ENCODE data around the gene RAB18. TPM values are rescaled to one million over a fixed set of nuclear protein-coding genes. Genes with fewer than 3 reads are reported as not detected.
A peak's percentile ranks its signal among the peaks of the same experiment; 100 is the strongest.

The RAB18 gene
- total RNA-seq, 2 experiments from 2014 or later: 8.1 to 36.2 TPM

DNA sequence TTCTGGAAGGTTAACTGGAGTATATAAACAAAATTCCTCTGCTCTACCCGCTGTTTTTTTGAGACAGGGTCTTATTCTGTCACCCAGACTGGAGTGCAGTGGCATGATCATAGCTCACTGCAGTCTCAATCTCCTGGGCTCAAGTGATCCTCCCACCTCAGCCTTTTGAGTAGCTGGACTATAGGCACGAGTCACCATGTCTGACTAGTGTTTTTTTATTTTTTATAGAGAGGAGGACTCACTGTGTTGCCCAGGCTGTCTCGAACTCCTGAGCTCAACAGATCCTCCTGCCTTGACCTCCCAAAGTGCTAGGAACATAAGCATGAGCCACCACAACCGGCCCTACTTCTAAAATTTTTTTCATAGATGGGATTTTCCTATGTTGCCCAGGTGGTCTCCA is 2.2 kb downstream of the RAB18 start:
- no TSS peak for BruUV-seq (replicated peaks)
- DNase-seq (ENCODE audit: low spot score): no peak
- no peak overlapping the region for H3K4me3 ChIP-seq (ENCODE audit: low read depth, low read length, poor library complexity, severe bottlenecking)

DNA sequence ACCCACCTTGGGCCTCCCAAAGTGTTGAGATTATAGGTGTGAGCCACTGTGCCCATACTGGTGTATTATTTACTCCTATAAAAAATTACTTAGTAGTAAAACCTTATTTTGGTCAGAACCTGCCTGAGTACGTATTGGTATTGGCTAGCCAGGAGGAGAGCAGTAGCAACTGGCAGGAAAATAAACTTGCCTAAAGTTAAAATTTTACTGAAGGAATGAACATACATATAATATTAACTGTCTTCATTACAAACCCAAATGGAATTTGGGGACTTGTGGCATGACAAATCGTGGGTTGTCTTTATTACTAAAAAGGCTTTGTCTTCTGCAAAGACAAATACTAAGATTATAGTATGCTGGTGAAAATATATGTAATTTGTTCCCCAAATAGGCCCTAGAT is 8.4 kb downstream of the RAB18 start:
- Histone ChIP-seq H3K79me2 (ENCODE audit: insufficient read depth, low read depth, low read length) (peaks cover 45% of the 10 kb centered on the region), H3K4me3 (ENCODE audit: low read depth, low read length, poor library complexity, severe bottlenecking) (no peak overlapping the region), H3K36me3 (ENCODE audit: insufficient read depth, low read length) (peaks cover 81% of the 10 kb centered on the region), H3K4me1 (ENCODE audit: insufficient read depth, low read length, poor library complexity, severe bottlenecking) (no peaks in the 10 kb centered on the region), H4K20me1 (ENCODE audit: insufficient read depth, low read length) (no peaks in the 10 kb centered on the region), H3K27ac (ENCODE audit: low read depth, low read length, poor library complexity, severe bottlenecking) (no peak overlapping the region), H3K9me2 (ENCODE audit: insufficient read depth, low read length) (no peaks in the 10 kb centered on the region), H3K9me3 (ENCODE audit: low read length) (no peaks in the 10 kb centered on the region), H3K4me2 (ENCODE audit: low read length) (no peak overlapping the region), H2AFZ (ENCODE audit: low read length) (no peak overlapping the region)
- CTCF ChIA-PET (ENCODE audit: unreplicated experiment): no interaction called here
- no peak for TF ChIP-seq EZH2phosphoT487 (IDR thresholded peaks at IDR 0.05; ENCODE audit: borderline replicate concordance, low read depth, low read length)
- TF ChIP-seq, protein P1, sequence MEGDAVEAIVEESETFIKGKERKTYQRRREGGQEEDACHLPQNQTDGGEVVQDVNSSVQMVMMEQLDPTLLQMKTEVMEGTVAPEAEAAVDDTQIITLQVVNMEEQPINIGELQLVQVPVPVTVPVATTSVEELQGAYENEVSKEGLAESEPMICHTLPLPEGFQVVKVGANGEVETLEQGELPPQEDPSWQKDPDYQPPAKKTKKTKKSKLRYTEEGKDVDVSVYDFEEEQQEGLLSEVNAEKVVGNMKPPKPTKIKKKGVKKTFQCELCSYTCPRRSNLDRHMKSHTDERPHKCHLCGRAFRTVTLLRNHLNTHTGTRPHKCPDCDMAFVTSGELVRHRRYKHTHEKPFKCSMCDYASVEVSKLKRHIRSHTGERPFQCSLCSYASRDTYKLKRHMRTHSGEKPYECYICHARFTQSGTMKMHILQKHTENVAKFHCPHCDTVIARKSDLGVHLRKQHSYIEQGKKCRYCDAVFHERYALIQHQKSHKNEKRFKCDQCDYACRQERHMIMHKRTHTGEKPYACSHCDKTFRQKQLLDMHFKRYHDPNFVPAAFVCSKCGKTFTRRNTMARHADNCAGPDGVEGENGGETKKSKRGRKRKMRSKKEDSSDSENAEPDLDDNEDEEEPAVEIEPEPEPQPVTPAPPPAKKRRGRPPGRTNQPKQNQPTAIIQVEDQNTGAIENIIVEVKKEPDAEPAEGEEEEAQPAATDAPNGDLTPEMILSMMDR (conservative IDR thresholded peaks at IDR 0.05; ENCODE audit: low read length): no peak
- intact Hi-C loops (cut with micrococcal nuclease; ENCODE audit: unreplicated experiment): no loop called here
- POLR2A ChIA-PET: interaction anchor here (0.6 kb wide), 1 partner anchor 647 kb away, joined by 3 read pairs; no protein-coding TSS in a partner anchor
- no peak for DNase-seq (ENCODE audit: low spot score)
- no TSS peak for BruUV-seq (replicated peaks)

More for the DNA sequence above, 2.2 kb downstream of the RAB18 start:
- no peaks in the 10 kb centered on the region for H3K9me2 ChIP-seq (ENCODE audit: insufficient read depth, low read length)
- peaks cover 22% of the 10 kb centered on the region; the same call in 1 of the 2 replicates for H4K20me1 ChIP-seq (ENCODE audit: insufficient read depth, low read length)
- TF ChIP-seq, protein P1 (conservative IDR thresholded peaks at IDR 0.05; ENCODE audit: low read length): no peak
- TF ChIP-seq EZH2phosphoT487 (IDR thresholded peaks at IDR 0.05; ENCODE audit: borderline replicate concordance, low read depth, low read length): no peak
- H2AFZ ChIP-seq (ENCODE audit: low read length): no peak overlapping the region
- H3K27ac ChIP-seq (ENCODE audit: low read depth, low read length, poor library complexity, severe bottlenecking): no peak overlapping the region
- H3K4me1 ChIP-seq (ENCODE audit: insufficient read depth, low read length, poor library complexity, severe bottlenecking): peaks cover 14% of the 10 kb centered on the region
- CTCF ChIA-PET (ENCODE audit: unreplicated experiment): no interaction called here
- H3K36me3 ChIP-seq (ENCODE audit: insufficient read depth, low read length): peaks cover 39% of the 10 kb centered on the region
- H3K4me2 ChIP-seq (ENCODE audit: low read length): peak overlapping the region; percentile 52
- POLR2A ChIA-PET: interaction anchor here (0.6 kb wide), 1 partner anchor 970 kb away, joined by 5 read pairs; no protein-coding TSS in a partner anchor
- H3K79me2 ChIP-seq (ENCODE audit: insufficient read depth, low read depth, low read length): peaks cover 66% of the 10 kb centered on the region
- intact Hi-C loops (cut with micrococcal nuclease; ENCODE audit: unreplicated experiment): no loop called here
- no peaks in the 10 kb centered on the region for H3K9me3 ChIP-seq (ENCODE audit: low read length)

DNA sequence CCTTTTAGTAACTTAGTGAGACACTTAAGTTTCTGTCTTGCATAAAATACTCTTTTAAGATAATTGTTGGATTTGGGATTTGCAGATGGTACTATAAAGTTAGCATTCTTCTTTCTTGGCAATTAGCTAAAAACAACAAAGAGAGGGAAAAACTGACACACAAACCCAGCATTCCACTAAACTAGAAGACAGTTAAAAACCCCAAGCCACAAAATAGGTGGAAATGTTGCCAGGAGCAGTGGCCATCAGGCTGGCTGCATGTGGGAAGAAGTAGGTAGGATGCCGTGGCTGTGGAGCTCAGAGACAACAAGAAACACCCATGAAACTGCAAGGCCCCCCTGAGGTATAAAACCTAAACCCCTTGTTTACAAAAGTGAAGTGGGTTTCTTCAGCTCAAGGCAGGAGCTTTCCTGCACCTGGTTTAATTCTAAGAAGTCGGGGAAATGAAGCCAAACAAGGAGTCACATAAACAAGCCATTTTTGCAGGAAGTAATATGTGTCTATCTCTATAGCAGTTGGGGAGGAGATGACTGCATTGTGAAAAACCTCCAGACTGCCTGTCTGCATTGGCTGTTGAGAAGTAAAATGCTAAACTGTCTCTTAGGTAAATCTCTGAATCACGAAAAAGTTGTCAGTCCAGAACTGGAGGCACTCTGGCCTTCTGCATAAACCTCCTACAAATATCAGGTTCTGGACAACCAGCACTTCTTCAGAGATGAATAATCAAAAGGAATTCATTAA is 9.5 kb downstream of the RAB18 start:
- no peaks in the 10 kb centered on the region for H3K4me1 ChIP-seq (ENCODE audit: insufficient read depth, low read length, poor library complexity, severe bottlenecking)
- TF ChIP-seq EZH2phosphoT487 (IDR thresholded peaks at IDR 0.05; ENCODE audit: borderline replicate concordance, low read depth, low read length): no peak
- TF ChIP-seq, protein P1 (conservative IDR thresholded peaks at IDR 0.05; ENCODE audit: low read length): no peak
- CTCF ChIA-PET (ENCODE audit: unreplicated experiment): no interaction called here
- H3K9me3 ChIP-seq (ENCODE audit: low read length): no peaks in the 10 kb centered on the region
- H3K79me2 ChIP-seq (ENCODE audit: insufficient read depth, low read depth, low read length): peaks cover 45% of the 10 kb centered on the region
- no peak overlapping the region for H2AFZ ChIP-seq (ENCODE audit: low read length)
- H3K9me2 ChIP-seq (ENCODE audit: insufficient read depth, low read length): no peaks in the 10 kb centered on the region
- POLR2A ChIA-PET: interaction anchor here (0.6 to 1.3 kb wide), 6 partner anchors 10 to 189 kb away, joined by 3 to 5 read pairs (median 4); partner anchors contain the start of gene RAB18
- peaks cover 81% of the 10 kb centered on the region for H3K36me3 ChIP-seq (ENCODE audit: insufficient read depth, low read length)
- H3K4me2 ChIP-seq (ENCODE audit: low read length): no peak overlapping the region
- no TSS peak for BruUV-seq (replicated peaks)
- no peak overlapping the region for H3K27ac ChIP-seq (ENCODE audit: low read depth, low read length, poor library complexity, severe bottlenecking)
- H3K4me3 ChIP-seq (ENCODE audit: low read depth, low read length, poor library complexity, severe bottlenecking): no peak overlapping the region
- no peak for DNase-seq (ENCODE audit: low spot score)
- peaks cover 4% of the 10 kb centered on the region; the same call in 1 of the 2 replicates for H4K20me1 ChIP-seq (ENCODE audit: insufficient read depth, low read length)
- intact Hi-C loops (cut with micrococcal nuclease; ENCODE audit: unreplicated experiment): no loop called here
